CD14-positive monocyte (primary cell): ENCODE results near the gene CXCL5. TPM values are rescaled to one million over a fixed set of nuclear protein-coding genes. Genes with fewer than 3 reads are reported as not detected.

Source experiments
- DNase-seq, 3 donors: peaks; one replicate each; pipeline ENCODE4 v3.0.0-alpha.2; 2011 to 2022
- H2AFZ ChIP-seq: 2 replicates; pipeline ENCODE4 v1.6.0; 2012; ENCODE audit warnings: mild to moderate bottlenecking, low read depth, low read length, inconsistent platforms; ENCODE audit not compliant: insufficient read depth, poor library complexity, severe bottlenecking
- H3K27ac ChIP-seq, 2 donors: 1 replicate in 1 of 2; 2 replicates in 1 of 2; pipeline ENCODE4 v1.5.1; 2012 to 2013; ENCODE audit warnings: low read length in 2 of 2, control low read depth in 1 of 2, inconsistent platforms in 1 of 2, low read depth in 1 of 2, mild to moderate bottlenecking in 1 of 2
- H3K27me3 ChIP-seq, 2 donors: one replicate each; pipeline versions ENCODE4 v1.6.0 to v1.6.1; 2011 to 2013; ENCODE audit warnings: low read length in 2 of 2; ENCODE audit not compliant: control insufficient read depth in 2 of 2, insufficient read depth in 2 of 2
- H3K36me3 ChIP-seq, 2 donors: replicated peaks in 1 of 2; 1 replicate in 1 of 2; 2 replicates in 1 of 2; pipeline versions ENCODE4 v1.5.1 to v1.6.1; 2012 to 2013; ENCODE audit warnings: low read length in 2 of 2, control low read depth in 1 of 2, inconsistent platforms in 1 of 2, mild to moderate bottlenecking in 1 of 2; ENCODE audit not compliant: insufficient read depth in 2 of 2, control insufficient read depth in 1 of 2
- H3K4me1 ChIP-seq, 2 donors: 1 replicate in 1 of 2; 2 replicates in 1 of 2; pipeline versions ENCODE4 v1.5.1 to v1.6.1; 2012 to 2013; ENCODE audit warnings: low read length in 2 of 2, control low read depth in 1 of 2, inconsistent platforms in 1 of 2, mild to moderate bottlenecking in 1 of 2, moderate library complexity in 1 of 2; ENCODE audit not compliant: insufficient read depth in 2 of 2, control insufficient read depth in 1 of 2
- H3K4me2 ChIP-seq: replicated peaks from 2 replicates; pipeline ENCODE3; 2012; ENCODE audit warnings: low read length, moderate library complexity, mild to moderate bottlenecking; ENCODE audit not compliant: poor library complexity, severe bottlenecking; ENCODE audit errors: extremely low read depth
- H3K4me3 ChIP-seq, 3 experiments: fragments of 200-600 bp in 1 of 3; sonication (generic) in 1 of 3; replicated peaks in 1 of 3; 1 replicate in 2 of 3; 2 replicates in 1 of 3; pipeline ENCODE4 v1.5.1; 2011 to 2013; ENCODE audit warnings: low read length in 3 of 3, mild to moderate bottlenecking in 3 of 3, control low read depth in 2 of 3, low read depth in 2 of 3, inconsistent platforms in 1 of 3, moderate library complexity in 1 of 3
- H3K79me2 ChIP-seq: 2 replicates; pipeline ENCODE4 v1.6.0; 2012; ENCODE audit warnings: mild to moderate bottlenecking, control low read depth, inconsistent platforms, low read length, moderate library complexity; ENCODE audit not compliant: insufficient read depth
- H3K9ac ChIP-seq: 2 replicates; pipeline ENCODE4 v1.6.0; 2017; ENCODE audit warnings: low read length, mild to moderate bottlenecking; ENCODE audit not compliant: insufficient read depth, poor library complexity, severe bottlenecking
- H3K9me3 ChIP-seq, 2 donors: replicated peaks in 1 of 2; 1 replicate in 1 of 2; 2 replicates in 1 of 2; pipeline versions ENCODE4 v1.5.1 to v1.6.1; 2012 to 2013; ENCODE audit warnings: low read length in 2 of 2, control low read depth in 1 of 2; ENCODE audit not compliant: control insufficient read depth in 1 of 2, insufficient read depth in 1 of 2
- H4K20me1 ChIP-seq: 2 replicates; pipeline ENCODE4 v1.6.0; 2012; ENCODE audit warnings: mild to moderate bottlenecking, low read length, control low read depth, moderate library complexity; ENCODE audit not compliant: insufficient read depth
- H3K27ac Mint-ChIP-seq, 7 donors: one replicate each; pipeline ENCODE4 v1.8.0; 2020; ENCODE audit warnings: mild to moderate bottlenecking in 7 of 7, mixed read lengths in 7 of 7, moderate library complexity in 6 of 7, inconsistent platforms in 2 of 7
- H3K27me3 Mint-ChIP-seq, 3 donors: one replicate each; pipeline ENCODE4 v1.8.0; 2021 to 2022; ENCODE audit warnings: low read depth in 3 of 3, mild to moderate bottlenecking in 3 of 3, mixed read lengths in 3 of 3, moderate library complexity in 3 of 3, inconsistent platforms in 1 of 3
- H3K36me3 Mint-ChIP-seq, 2 donors: one replicate each; pipeline ENCODE4 v1.8.0; 2020; ENCODE audit warnings: mixed read lengths in 2 of 2, inconsistent platforms in 1 of 2, mild to moderate bottlenecking in 1 of 2
- H3K4me1 Mint-ChIP-seq: one replicate; pipeline ENCODE4 v1.8.0; 2020; ENCODE audit warnings: mild to moderate bottlenecking, mixed read lengths
- H3K4me3 Mint-ChIP-seq, 2 donors: one replicate each; pipeline ENCODE4 v1.8.0; 2020; ENCODE audit warnings: mild to moderate bottlenecking in 2 of 2, mixed read lengths in 2 of 2, moderate library complexity in 1 of 2
- H3K9me3 Mint-ChIP-seq, 7 donors: one replicate each; pipeline ENCODE4 v1.8.0; 2020 to 2022; ENCODE audit warnings: mixed read lengths in 7 of 7, mild to moderate bottlenecking in 6 of 7, moderate library complexity in 6 of 7, inconsistent platforms in 2 of 7
- CTCF ChIP-seq: fragments of 200-600 bp; IDR thresholded peaks from one replicate; pipeline ENCODE4 v1.8.0; 2022; ENCODE audit warnings: antibody characterized with exemption, mild to moderate bottlenecking
- WGBS: methylation state at CpG from one replicate; pipeline ENCODE4 v1.1.5; 2013; ENCODE audit warnings: missing lambda C conversion rate; ENCODE audit not compliant: insufficient coverage; 5-methylcytosine and 5-hydroxymethylcytosine counted together
- intact Hi-C, 2 donors: fragments of 100-400 bp; cut with micrococcal nuclease; formaldehyde crosslinking; loops; one replicate each; pipeline versions ENCODE4 v1.15.0 to v1.15.1; 2023
- polyA plus RNA-seq, 3 donors: library from polyadenylated mRNA; depleted of rRNA in 1 of 3; unstranded in 2 of 3; stranded (reverse) in 1 of 3; fragments of 300-500 nt in 2 of 3; fragments of >200 nt in 1 of 3; fragmentation: Illumina TruSeq in 2 of 3; gene quantifications; 1 replicate in 2 of 3; 2 replicates in 1 of 3; pipeline ENCODE4 v1.2.3, GENCODE V29; 2012 to 2021

The CXCL5 gene
- polyA plus RNA-seq, 3 donors: 0.15 TPM; not detected in 2

GRCh38 chr4:73989928-73990327, 8.5 kb downstream of the CXCL5 start:
- Mint-ChIP-seq H3K4me1 (peaks cover 2% of the 10 kb centered on the region), H3K27ac (no peak overlapping the region), H3K27me3 (peaks cover 0 to 2% (median 2%) of the 10 kb centered on the region in 3 donors), H3K36me3 (no peaks in the 10 kb centered on the region), H3K9me3 (peaks cover 0 to 3% (median 0%) of the 10 kb centered on the region in 7 donors), H3K4me3 (no peak overlapping the region)
- no peak overlapping the region for H3K4me3 ChIP-seq
- H3K27me3 ChIP-seq: no peaks in the 10 kb centered on the region
- no peaks in the 10 kb centered on the region for H3K36me3 ChIP-seq
- H3K4me1 ChIP-seq: no peaks in the 10 kb centered on the region
- no peak for DNase-seq
- intact Hi-C loops: no loop called here
- WGBS: no CpG with 5 or more reads among the region's 5 CpGs
- H2AFZ ChIP-seq: no peak overlapping the region
- H3K9me3 ChIP-seq: no peaks in the 10 kb centered on the region
- no peaks in the 10 kb centered on the region for H3K79me2 ChIP-seq
- no peak for TF ChIP-seq CTCF
- no peak overlapping the region for H3K27ac ChIP-seq
- H4K20me1 ChIP-seq: no peaks in the 10 kb centered on the region
- H3K4me2 ChIP-seq: no peak overlapping the region
- H3K9ac ChIP-seq: no peak overlapping the region

GRCh38 chr4:73989031-73989430, 9.4 kb downstream of the CXCL5 start:
- no peak for DNase-seq
- H3K4me2 ChIP-seq: no peak overlapping the region
- H3K4me1 ChIP-seq: no peaks in the 10 kb centered on the region
- 100% methylated on average over 1 of the region's 3 CpGs for whole genome bisulfite sequencing
- H3K4me3 Mint-ChIP-seq: no peak overlapping the region
- no peaks in the 10 kb centered on the region for H3K36me3 ChIP-seq
- H3K27ac ChIP-seq: no peak overlapping the region
- no peaks in the 10 kb centered on the region for H3K36me3 Mint-ChIP-seq
- H3K27me3 Mint-ChIP-seq: peaks cover 0 to 2% (median 2%) of the 10 kb centered on the region in 3 donors
- H3K27ac Mint-ChIP-seq: no peak overlapping the region
- no peaks in the 10 kb centered on the region for H3K27me3 ChIP-seq
- no peaks in the 10 kb centered on the region for H3K79me2 ChIP-seq
- no peak overlapping the region for H3K4me3 ChIP-seq
- intact Hi-C loops: no loop called here
- H4K20me1 ChIP-seq: no peaks in the 10 kb centered on the region
- no peak overlapping the region for H3K9ac ChIP-seq
- no peak overlapping the region for H2AFZ ChIP-seq
- no peak for TF ChIP-seq CTCF
- H3K9me3 ChIP-seq: no peaks in the 10 kb centered on the region
- H3K9me3 Mint-ChIP-seq: peaks cover 0 to 3% (median 0%) of the 10 kb centered on the region in 7 donors
- H3K4me1 Mint-ChIP-seq: peaks cover 2% of the 10 kb centered on the region
